ENCODE results near the gene GPRIN3. TPM values are rescaled to one million over a fixed set of nuclear protein-coding genes. Genes with fewer than 3 reads are reported as not detected.

Gene GPRIN3
- total RNA-seq, 1 donor from 2014 or later = 25.2 TPM

DNA sequence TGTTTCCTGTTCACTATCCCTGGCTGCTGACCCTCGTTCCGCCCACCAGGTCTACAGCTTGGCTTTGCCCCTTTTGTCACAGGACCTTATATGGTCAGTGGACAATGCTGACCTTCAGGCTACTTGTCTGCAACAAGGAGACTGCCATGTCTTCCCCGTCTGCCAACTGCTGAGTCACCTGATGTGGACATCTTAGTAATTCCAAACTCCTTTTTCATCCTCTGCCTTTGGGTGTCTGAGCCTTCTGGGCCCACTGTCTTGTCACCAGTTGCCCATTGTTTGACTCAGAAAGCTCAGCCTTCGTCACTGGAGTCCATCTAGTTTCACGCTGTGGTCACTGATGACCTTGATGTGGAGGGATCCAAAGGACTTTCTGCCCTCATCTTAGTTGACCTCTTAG lies 30.2 kb downstream of the GPRIN3 start:
- no peak for DNase-seq
- no peaks in the 10 kb centered on the region for H3K27me3 ChIP-seq
- H3K9me3 ChIP-seq = no peaks in the 10 kb centered on the region
- no peaks in the 10 kb centered on the region for H3K36me3 ChIP-seq
- no peak for ATAC-seq
- H3K4me3 ChIP-seq = no peak overlapping the region
- no peaks in the 10 kb centered on the region for H3K4me1 ChIP-seq
- intact Hi-C loops (cut with DNase I) = no loop called here
- H3K27ac ChIP-seq = no peak overlapping the region
- TF ChIP-seq, protein P1, sequence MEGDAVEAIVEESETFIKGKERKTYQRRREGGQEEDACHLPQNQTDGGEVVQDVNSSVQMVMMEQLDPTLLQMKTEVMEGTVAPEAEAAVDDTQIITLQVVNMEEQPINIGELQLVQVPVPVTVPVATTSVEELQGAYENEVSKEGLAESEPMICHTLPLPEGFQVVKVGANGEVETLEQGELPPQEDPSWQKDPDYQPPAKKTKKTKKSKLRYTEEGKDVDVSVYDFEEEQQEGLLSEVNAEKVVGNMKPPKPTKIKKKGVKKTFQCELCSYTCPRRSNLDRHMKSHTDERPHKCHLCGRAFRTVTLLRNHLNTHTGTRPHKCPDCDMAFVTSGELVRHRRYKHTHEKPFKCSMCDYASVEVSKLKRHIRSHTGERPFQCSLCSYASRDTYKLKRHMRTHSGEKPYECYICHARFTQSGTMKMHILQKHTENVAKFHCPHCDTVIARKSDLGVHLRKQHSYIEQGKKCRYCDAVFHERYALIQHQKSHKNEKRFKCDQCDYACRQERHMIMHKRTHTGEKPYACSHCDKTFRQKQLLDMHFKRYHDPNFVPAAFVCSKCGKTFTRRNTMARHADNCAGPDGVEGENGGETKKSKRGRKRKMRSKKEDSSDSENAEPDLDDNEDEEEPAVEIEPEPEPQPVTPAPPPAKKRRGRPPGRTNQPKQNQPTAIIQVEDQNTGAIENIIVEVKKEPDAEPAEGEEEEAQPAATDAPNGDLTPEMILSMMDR (IDR thresholded peaks at IDR 0.05) = no peak

- Histone ChIP-seq H3K9me3 (no peaks in the 10 kb centered on the region), H3K4me1 (no peaks in the 10 kb centered on the region), H3K36me3 (no peaks in the 10 kb centered on the region), H3K4me3 (no peak overlapping the region), H3K27ac (no peak overlapping the region), H3K27me3 (no peaks in the 10 kb centered on the region)
- ATAC-seq = no peak
- intact Hi-C loops (cut with DNase I) = no loop called here
- TF ChIP-seq, protein P1 (IDR thresholded peaks at IDR 0.05) = no peak
- no peak for DNase-seq
These were observed 31.3 kb downstream of the GPRIN3 start for GRCh38 chr4:89276296-89276695.

DNA sequence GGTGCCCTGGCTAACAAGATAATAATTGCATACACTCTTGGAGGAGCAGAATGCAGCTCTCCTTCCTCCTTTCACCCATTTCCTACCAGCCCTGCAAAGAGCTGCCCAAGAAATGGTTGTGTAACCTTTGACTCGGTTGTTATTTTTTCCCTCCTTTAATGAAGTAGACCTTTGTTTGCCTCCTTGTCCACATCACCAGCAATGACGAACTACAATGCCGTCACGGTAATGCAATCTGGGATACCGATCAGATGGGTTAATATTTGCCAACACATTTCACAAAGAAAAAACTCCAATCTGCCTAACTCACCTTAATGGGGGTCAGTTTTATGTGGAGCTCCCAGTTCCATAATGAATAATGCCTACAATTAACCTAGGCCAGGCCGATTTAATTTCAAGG lies 32.0 kb downstream of the GPRIN3 start:
- H3K9me3 ChIP-seq = no peaks in the 10 kb centered on the region

DNA sequence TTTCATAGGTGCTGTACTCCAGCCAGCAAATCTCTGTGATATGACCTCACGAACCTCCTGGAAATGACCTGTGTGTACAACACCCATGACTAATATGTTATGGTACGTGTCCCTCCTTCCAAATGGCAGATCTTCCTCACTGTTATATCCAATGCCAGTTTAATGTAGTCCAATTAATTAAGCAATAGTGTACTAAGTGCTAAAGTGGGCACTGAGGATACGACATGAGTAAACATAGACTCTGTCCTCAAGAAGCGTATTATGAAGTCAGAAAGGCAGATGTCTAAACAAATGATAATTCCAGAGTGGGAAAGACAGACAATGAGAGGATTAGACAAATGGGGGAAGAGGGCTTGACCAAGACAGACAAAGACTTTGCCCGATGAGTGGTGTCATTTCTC lies 33.9 kb downstream of the GPRIN3 start:
- Histone ChIP-seq H3K27ac (no peak overlapping the region), H3K4me1 (no peaks in the 10 kb centered on the region), H3K9me3 (no peaks in the 10 kb centered on the region), H3K27me3 (no peaks in the 10 kb centered on the region), H3K4me3 (no peak overlapping the region), H3K36me3 (no peaks in the 10 kb centered on the region)
- no peak for ATAC-seq
- intact Hi-C loops (cut with DNase I) = no loop called here
- TF ChIP-seq, protein P1 (IDR thresholded peaks at IDR 0.05) = no peak
- DNase-seq = no peak

More for the DNA sequence above, 32.0 kb downstream of the GPRIN3 start:
- Histone ChIP-seq H3K4me3 (no peak overlapping the region), H3K27me3 (no peaks in the 10 kb centered on the region), H3K4me1 (no peaks in the 10 kb centered on the region), H3K27ac (no peak overlapping the region), H3K36me3 (no peaks in the 10 kb centered on the region)
- TF ChIP-seq, protein P1 (IDR thresholded peaks at IDR 0.05) = no peak
- DNase-seq = no peak
- no peak for ATAC-seq
- intact Hi-C loops (cut with DNase I) = no loop called here

DNA sequence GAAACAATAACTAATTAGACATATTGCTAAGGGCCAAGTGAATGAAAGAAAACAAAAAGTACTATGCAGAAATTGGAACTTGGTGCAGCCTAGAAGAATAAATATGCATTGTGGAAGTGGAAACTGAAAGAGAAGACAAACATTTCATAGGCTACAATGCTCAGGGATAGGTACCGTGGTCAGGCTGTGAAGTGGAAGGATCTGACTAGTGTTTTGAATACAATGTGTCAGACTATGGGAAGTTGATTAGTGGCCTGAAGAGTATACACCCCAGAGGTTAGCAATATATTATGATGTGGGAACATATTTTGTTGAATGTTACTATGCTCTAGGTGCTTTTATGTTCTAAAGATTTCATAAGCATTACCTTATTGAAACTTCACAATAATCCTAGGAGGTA lies 36.8 kb downstream of the GPRIN3 start:
- no peak for DNase-seq
- no peaks in the 10 kb centered on the region for H3K27me3 ChIP-seq
- H3K4me3 ChIP-seq = no peak overlapping the region
- H3K36me3 ChIP-seq = no peaks in the 10 kb centered on the region
- no peaks in the 10 kb centered on the region for H3K4me1 ChIP-seq
- no peak for ATAC-seq
- TF ChIP-seq, protein P1 (IDR thresholded peaks at IDR 0.05) = no peak
- no peaks in the 10 kb centered on the region for H3K9me3 ChIP-seq
- no peak overlapping the region for H3K27ac ChIP-seq
- intact Hi-C loops (cut with DNase I) = no loop called here

- Histone ChIP-seq H3K27me3 (no peaks in the 10 kb centered on the region), H3K36me3 (no peaks in the 10 kb centered on the region), H3K9me3 (no peaks in the 10 kb centered on the region), H3K4me1 (no peaks in the 10 kb centered on the region), H3K4me3 (no peak overlapping the region), H3K27ac (no peak overlapping the region)
- ATAC-seq = no peak
- TF ChIP-seq, protein P1 (IDR thresholded peaks at IDR 0.05) = no peak
- no peak for DNase-seq
- intact Hi-C loops (cut with DNase I) = no loop called here
These were observed 38.4 kb downstream of the GPRIN3 start for GRCh38 chr4:89269121-89269666.
